ENCODE measurements around the gene BNC2.

The BNC2 gene

DNA sequence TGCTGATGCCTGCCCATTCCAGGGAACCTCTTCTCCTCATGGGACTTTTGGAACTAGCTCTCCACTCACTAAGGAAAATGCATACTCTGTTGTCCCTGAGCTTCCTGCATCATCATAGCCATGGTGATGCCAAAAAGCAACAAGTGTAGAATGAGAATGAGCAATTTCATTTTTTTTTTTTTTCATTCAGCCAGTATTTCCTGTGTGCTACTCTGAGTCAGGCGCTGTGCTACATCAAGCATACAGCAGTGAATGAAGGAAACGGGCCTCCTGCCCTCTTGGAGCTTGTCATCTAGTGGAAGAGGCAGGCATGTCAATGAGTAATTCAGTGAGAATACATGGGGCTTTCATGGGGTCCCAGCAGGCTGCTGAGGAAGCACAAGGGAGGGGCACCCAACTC is 483.1 kb downstream of the BNC2 start:
- DNase-seq = no peak

DNA sequence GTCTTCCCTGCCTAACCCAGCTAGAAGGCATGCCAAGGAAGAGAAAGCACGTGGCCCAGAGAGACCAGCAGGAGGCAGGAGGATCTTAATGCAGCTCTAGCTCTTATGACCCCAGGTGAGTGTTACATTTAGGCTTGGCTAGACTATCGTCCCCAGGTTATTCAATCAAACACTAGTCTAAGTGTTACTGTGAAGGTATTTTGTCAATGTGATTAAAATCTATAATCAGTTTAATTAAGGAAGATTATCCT is 483.7 kb downstream of the BNC2 start:
- no peak for DNase-seq

DNA sequence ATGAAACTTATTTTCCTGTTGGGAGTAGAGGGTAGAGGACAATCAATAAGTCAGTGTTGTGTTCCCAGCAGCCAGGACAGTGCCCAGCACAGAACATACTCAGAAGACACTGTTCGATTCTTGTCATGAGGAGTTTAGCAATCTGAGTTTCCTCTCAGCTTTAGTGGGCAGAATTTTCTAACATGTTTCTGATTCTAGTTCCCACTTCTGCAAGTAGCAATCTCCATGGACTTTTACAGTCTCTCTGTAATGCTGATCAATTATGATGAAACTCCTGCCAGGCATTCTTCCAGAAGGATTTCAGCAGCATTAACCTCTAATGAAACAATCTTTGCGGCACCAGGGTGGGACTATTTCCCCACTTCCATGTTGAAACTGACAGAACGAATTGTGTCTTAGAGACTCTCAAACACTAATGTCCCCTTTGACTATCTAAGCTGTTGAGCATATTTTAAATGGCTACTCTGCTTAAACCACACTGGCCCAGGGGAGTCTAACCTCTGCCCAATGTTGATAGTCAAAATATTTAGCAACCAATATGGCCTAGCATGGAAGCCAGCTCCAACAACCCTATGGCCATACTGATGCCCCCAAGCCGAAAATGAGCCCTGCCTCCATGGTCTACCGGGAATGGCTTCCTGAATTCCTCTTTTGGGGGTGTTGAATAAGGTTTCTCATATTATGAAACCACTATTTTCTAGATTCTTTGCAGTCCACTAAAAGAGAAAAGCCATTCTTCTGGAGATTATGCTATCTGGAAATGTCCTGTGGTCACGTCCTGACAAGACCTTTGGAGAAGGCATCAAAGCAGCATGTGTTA is 484.3 kb downstream of the BNC2 start:
- DNase-seq = no peak

DNA sequence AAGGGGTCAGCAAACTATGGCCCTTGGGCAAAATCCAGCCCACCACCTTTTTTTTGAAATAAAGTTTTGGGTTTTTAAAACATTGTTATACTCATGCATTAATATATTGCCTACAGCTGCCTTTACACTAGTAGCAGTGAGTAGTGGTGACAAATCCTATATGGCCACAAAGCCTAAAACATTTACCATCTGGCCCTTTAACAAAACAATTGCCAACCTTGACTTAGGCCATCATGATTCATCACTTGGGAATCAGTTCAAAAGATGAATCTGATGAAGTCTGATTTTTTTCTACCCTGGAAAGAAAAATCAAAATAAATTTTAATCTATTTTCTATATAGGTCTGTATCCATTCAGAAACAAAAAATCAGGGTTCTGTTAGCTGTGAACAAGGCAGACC is 484.9 kb downstream of the BNC2 start:
- no peak for DNase-seq

DNA sequence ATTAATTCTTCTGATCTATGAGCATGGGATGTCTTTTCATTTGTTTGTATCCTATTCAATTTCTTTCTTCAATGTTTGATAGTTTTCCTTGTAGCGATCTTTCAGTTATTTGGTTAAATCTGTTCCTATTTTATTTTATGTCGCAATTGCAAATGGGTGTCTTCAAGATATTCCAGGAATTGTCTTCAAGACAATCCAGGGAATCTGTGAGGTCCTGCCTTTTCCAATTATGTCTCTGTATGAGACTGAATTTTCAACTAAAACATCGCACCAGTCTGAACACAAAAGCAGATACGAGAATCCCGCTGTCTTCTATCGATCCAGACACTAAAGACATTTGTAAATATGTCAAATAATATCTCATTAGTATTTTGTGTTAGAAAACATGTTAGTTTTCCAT is 485.5 kb downstream of the BNC2 start:
- DNase-seq = no peak

DNA sequence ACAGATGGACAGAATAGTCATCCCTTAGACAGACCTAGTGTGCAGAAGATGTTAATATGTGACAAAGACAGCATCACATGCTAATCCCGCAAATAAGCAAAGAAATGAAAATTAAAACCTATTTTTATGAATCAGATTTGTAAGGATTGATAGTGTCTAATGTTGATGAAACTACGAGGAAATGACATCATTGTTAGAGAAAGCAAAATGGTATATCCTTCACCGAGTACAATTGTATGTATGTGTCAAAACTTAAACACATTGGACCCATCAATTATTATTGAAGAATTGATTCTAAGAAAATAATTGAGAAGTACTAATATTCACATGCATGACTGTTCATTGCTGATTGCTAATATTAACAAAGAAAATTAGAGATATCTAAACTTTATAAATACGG is 493.2 kb downstream of the BNC2 start:
- DNase-seq = no peak

DNA sequence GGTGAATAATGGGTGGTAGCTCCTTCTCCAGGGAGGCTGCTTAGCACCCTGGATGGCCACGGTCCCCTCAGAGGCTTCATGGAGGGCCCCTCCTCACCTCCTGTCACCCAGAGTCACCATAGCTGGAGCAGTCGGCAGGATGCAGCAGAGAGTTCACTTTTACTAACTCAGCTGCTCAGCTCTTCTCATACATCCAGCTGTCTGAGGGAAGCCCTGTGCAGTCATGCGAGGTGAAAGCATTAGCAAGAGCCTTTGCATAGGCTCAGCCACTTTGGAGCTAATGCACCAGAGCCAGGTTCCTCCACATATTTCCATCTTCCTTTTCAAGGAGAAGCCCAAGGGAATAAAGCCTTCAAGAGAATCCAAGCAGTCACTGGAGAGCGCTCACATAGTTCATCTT is 499.2 kb downstream of the BNC2 start:
- DNase-seq = no peak

DNA sequence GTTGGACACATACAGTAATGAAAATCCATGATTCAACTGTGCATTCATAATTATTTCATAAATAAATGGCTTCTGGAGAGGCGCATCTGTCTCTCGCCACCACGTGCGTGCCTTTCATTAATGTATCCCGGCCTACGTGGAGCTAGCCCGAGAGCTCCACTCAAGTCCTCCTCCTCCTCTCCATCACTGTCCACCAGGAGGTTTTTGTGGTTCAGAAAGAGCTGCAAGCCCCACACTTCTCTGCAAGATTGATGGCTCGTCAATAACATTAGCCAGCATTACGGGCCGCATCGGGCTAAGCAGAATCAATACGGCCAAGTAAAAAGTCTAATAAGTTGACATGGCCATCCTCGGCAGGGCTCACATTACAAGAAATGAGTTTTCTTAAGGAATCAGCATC is 499.8 kb downstream of the BNC2 start:
- no peak for DNase-seq

DNA sequence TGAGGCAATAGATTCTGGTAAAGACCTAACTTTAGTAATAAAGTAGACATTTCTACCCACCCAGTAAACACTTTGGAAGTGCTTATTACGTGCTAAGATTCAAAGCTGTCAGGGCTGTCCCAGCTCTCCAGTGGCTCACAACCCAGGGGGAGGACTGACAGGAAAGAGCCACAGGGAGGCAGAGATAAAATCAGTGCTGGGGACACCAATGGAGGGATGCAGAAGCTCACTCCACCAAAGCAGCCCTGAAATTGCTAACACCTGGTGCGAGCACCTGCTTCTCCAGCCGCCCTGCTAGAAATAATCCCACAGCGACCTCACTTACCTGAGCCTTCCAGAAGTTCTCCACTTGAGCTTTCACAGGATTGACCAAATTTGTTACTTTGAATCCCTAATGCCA is 501.0 kb downstream of the BNC2 start:
- DNase-seq = no peak

DNA sequence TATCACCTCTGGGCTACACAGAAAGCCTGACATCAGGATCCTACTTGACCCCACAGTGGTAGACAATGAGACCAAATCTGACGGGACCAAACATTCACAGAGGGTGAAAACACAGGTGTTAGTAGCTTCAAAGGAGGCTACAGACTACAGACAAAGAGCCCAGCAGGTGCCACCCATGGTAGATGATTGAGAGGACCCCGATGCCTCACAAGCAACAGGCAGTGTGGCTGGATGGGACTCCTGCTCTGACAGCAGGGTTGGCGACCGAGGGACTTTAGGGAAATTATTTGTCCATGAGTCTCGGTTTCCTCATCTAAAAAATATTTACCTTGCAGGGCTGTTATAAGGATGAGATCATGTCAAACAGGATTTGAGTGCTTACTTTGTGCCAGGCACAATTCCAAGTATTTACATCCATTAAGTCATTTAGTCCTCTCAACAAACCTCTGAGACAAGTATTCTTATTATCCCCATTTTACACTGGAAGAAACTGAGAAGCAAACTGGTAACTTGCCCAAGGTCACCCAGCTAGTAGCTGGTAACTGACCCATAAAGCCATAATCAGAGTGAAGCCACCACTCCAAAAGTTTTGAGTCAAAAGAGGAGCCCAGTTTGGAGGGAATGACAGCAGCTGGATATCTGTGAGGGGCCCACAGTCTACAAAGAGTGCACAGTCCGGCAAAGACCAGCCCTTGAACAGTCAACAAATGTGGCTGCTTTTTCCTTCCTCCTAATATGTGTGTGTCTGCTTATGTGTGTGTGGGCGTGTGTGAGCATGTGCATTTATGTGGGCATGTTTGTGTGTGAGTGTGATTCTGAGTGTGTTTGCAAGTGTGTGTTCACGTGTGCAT is 502.0 kb downstream of the BNC2 start:
- DNase-seq = no peak

DNA sequence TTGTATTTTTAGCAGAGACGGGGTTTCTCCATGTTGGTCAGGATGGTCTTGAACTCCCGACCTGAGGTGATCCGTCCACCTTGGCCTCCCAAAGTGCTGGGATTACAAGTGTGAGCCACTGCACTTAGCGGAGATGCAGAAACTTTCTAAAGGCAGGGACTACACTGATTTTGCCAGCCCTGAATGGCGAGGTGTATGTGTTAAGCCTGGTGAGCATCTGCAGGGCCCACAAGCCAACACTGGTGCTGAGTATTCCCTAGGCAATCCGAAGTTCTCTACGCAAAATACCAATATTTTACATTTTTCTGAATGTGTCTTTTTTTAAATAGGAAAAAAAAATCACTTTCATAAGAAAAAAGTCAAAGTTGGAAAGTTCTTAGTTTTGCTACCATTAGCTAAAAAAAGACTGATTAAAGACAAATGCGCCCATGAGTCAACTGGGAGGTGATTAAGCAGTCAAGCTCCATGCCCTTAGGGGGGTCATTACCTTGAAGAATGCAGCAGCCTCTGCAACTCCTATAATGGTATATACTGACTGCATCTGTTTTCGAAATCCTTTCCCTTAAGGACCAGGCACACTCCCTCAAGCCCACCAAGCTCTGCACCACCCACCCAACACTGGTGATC is 502.8 kb downstream of the BNC2 start:
- DNase-seq = no peak

DNA sequence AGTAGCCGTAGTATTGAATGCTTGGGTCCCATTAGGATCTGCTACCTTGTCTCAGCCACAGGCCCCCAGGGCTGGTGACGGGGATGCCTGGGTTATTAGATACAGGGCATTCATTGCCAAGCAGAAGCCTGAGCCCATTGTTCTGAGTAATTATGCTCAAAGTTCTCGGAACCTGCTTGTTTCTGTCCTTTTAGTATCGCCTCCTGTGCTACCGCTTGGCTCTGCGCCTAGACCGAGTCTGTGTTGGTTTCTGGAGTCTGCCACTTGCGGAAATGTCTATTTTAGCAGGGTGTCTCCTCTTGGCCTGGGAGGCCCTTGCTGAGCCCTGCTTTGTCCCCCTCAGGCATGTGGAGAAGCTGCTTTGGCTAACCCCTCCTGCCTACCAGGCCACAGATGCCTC is 506.1 kb downstream of the BNC2 start:
- DNase-seq = no peak

DNA sequence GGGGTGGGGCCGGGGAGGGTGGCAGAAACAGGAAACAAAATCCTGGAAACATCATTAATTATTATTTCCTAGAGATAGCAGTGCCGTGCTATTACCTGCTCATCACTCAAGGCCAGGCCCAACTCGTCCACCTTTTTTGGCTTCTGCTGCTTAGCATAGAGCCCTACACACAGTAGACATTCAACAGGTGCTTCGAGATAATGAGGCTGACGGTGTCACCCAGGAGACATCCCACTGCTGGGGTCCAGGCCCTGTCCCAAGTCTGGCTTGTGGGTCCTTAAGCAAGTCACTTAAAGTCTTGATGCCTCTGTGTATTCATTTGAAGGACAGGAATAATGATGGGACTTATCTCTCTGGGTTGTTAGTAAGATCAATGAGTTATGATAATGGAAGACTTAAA is 506.6 kb downstream of the BNC2 start:
- DNase-seq = no peak

DNA sequence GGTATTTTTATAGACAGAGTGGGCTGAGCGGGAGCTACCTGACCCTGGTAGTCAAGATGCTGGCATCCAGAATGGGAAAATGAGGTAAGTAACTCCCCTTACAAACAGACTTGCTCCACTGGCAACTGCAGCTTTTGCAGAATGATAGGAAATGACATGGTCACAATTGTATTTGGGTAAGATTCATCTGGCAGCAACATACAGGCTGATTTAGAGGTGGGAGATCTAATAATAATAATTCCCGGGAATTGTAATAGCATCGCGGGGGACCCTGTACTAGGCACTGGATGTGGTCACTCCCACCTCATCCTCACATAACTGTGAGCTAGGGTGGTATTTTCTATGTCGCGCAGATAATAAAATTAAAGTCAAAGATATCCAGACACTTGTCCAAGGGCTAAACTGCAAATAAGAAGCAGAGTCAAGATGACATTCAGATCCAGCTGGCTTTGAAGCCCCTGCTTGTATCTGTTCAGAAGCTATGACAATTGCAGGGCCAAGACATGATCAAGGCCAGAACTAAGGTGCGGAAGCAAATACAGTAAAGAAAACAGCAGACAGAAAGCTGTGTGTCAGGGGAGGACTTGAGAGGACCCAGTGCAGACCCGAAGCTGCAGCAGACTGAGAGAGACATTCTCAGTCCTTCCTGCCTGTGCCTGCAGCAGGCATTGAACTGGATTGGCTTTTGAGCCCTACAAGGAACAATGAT is 507.2 kb downstream of the BNC2 start:
- no peak for DNase-seq

DNA sequence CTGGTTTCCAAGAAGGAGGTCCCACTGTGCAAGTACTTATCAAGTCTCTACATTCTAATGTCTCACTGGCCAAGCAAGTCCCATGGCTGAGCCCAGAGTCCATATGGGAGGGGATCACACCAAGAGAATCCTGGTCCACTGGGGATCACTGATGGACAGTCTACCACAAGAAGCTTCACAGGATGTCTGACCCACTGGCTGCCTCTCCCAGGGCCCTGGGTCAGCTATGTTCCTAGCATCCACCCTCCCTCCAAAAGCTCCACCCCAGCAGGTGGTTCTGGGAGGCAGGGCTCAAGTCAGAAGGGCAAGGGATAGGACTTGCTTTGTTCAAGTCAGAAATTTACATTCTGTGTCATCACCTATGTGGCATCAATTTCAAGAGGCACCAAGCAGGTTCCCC is 508.5 kb downstream of the BNC2 start:
- no peak for DNase-seq

DNA sequence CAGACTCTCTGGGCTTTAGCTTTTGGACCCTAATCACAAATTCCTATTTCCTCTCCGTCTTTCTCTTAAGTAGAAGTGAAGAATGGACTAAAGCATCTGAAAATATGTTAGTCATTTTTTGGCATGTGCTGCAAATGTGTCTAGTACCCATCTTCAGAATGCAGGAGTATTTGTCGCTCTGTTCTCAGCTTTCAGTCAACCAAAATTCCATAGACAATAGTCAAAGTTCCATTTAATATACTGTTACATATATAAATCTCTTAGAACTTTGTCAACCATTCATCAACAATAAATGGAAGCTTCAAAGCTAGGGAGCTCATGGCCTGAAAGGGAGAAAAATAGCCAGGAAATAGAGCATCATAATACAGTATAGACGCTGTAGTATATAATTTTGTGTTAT is 509.4 kb downstream of the BNC2 start:
- DNase-seq = no peak

DNA sequence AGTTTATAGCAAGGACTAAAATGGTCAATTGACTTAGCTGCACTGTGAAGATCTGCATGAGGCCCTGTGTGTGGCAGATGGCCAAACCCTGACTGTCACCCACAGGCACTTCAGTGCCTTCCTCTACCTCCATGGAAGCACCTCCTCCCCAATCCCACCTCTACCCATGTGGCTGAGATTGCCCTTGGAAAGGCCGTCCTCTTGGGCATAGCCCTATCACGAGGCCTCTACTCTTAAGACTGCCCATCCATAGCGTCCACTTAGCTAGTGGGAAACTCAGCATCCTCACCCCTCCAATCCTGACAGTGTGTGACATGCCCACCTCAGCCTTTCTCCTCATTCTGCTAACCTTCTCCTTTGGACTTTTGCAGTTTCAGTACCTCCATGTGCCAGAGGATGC is 510.2 kb downstream of the BNC2 start:
- DNase-seq = no peak

All from Kasumi-1 (cell line).